ENCODE data around the gene MYADM.
"Not testable (repeated sequence)": the region's sequence is repeated elsewhere in the genome, so short reads cannot be mapped to it uniquely, and the experiment has no call there.

DNA sequence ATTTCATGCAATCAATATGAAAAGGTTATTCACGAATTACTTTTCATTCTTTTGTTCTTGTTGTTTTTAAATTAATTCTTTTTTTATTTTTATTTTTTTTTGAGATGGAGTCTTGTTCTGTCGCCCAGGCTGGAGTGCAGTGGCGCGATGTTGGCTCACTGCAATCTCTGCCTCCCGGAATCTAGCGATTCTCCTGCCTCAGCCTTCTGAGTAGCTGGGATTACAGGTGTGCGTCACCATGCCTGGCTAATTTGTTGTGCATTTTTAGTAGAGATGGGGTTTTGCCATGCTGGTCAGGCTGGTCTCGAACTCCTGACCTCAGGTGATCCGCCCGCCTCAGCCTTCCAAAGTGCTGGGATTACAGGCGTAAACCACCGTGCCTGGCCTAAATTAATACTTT lies 27.4 kb upstream of the MYADM start:
- TF ChIP-seq, protein P1, sequence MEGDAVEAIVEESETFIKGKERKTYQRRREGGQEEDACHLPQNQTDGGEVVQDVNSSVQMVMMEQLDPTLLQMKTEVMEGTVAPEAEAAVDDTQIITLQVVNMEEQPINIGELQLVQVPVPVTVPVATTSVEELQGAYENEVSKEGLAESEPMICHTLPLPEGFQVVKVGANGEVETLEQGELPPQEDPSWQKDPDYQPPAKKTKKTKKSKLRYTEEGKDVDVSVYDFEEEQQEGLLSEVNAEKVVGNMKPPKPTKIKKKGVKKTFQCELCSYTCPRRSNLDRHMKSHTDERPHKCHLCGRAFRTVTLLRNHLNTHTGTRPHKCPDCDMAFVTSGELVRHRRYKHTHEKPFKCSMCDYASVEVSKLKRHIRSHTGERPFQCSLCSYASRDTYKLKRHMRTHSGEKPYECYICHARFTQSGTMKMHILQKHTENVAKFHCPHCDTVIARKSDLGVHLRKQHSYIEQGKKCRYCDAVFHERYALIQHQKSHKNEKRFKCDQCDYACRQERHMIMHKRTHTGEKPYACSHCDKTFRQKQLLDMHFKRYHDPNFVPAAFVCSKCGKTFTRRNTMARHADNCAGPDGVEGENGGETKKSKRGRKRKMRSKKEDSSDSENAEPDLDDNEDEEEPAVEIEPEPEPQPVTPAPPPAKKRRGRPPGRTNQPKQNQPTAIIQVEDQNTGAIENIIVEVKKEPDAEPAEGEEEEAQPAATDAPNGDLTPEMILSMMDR (IDR thresholded peaks at IDR 0.05; ENCODE audit: poor library complexity) = not testable (repeated sequence)
- TF ChIP-seq EZH2 (IDR thresholded peaks at IDR 0.05; ENCODE audit: borderline replicate concordance); EZH2phosphoT487 (IDR thresholded peaks at IDR 0.05; ENCODE audit: low read depth, severe bottlenecking, unreplicated experiment): not testable (repeated sequence)

All from hepatocyte (in vitro differentiated cells).